Subcutaneous adipose tissue (tissue), 4 donors: ENCODE data around the gene PMM2. TPM values are rescaled to one million over a fixed set of nuclear protein-coding genes. Genes with fewer than 3 reads are reported as not detected.

Source experiments
- total RNA-seq, 4 donors: library from RNA; depleted of rRNA; stranded (reverse); fragments of >200 nt; gene quantifications; one replicate each; pipeline ENCODE4 v1.1.0, GENCODE V29; 2016
- TF ChIP-seq, protein P1 (sequence below): fragments of 450-650 bp; IDR thresholded peaks from one replicate; pipeline ENCODE4 v1.5.1; 2016; ENCODE audit warnings: low read depth, mild to moderate bottlenecking, control low read depth, antibody characterized with exemption, moderate library complexity

PMM2 gene
- total RNA-seq, 4 donors from 2014 or later, result 25.2 to 46.3 (median 42.4) TPM

DNA sequence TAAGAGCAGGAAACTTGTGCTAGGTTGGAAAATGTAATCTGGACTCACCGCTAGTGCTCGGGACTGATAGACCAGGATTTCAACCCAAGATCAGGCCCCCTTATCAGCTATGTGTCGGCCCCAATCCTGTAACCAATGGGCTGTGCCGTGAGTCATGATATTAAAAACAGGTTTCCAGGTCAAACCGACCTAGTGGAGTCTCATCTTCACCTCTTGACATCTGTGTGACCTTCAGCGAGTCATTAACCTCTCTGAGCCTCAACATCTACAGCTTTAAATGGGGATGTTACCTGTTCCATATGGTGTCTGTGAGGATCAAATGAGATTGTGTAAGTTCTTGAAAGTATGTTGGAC lies 512 bp downstream of the PMM2 start:
- TF ChIP-seq, protein P1, sequence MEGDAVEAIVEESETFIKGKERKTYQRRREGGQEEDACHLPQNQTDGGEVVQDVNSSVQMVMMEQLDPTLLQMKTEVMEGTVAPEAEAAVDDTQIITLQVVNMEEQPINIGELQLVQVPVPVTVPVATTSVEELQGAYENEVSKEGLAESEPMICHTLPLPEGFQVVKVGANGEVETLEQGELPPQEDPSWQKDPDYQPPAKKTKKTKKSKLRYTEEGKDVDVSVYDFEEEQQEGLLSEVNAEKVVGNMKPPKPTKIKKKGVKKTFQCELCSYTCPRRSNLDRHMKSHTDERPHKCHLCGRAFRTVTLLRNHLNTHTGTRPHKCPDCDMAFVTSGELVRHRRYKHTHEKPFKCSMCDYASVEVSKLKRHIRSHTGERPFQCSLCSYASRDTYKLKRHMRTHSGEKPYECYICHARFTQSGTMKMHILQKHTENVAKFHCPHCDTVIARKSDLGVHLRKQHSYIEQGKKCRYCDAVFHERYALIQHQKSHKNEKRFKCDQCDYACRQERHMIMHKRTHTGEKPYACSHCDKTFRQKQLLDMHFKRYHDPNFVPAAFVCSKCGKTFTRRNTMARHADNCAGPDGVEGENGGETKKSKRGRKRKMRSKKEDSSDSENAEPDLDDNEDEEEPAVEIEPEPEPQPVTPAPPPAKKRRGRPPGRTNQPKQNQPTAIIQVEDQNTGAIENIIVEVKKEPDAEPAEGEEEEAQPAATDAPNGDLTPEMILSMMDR, result no peak

DNA sequence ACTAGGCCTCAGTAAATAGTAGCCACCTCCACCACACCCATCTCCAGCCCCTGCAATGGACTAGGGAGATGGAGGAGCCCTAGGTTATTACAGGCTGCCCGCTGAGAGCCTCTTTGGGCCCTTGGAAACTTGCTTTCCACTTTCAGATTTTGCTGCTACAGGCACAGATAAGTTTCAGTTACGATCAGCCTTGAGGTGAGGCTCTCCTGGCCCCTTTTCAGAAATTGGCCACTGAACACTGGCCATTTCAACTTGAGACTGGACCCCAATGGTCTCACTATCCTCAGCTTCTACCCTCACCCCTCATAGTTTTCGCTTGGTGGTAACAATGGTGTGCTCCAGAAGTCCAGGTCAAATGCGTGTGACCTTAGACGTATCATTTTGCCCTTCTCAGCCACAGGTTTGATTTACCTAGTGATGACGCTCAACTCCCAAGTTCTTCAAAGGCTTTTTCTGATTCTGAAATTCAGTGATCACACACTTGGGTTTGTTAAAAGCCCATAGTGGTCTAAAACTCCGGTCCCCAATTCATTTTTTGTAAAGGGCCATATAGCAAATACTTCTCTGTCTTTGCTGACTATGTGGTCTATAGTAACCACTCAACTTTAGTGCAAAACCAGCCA lies 1.0 kb downstream of the PMM2 start:
- TF ChIP-seq, protein P1, result no peak

DNA sequence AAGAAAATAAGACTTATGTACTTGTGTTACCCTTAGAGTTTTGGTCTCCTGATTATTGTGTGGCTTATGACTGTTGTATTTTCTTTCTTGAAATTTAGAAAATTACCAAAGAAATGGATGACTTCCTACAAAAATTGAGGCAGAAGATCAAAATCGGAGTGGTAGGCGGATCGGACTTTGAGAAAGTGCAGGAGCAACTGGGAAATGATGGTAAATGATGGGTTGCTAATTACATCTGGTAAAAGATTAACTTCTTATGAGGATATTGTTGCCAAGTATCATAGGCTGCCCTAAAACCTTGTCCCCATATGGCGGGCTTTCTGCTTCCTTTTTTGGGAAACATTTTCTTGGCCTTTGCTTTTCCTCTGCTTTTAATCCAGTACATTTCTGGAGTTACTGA lies 4.1 kb downstream of the PMM2 start:
- TF ChIP-seq, protein P1, result no peak

DNA sequence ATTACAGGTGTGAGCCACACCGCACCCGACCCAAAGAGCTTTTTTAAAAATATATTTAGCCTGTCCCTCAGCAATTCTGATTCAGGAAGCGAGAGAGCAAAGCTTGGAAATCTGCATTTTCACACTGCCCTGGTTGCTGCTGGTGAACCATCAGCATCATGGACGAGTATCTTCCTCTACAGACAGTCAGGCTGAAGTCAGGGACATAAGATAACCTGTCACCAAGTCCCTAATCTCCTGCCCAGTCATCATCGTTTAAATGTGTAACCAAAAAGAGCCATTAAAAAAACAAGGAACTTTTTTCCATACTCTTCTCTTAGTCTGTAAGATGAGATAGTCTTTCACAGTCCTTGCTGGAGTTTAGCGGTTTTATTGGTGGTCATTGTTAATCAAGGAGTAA lies 6.7 kb downstream of the PMM2 start:
- TF ChIP-seq, protein P1, result no peak

DNA sequence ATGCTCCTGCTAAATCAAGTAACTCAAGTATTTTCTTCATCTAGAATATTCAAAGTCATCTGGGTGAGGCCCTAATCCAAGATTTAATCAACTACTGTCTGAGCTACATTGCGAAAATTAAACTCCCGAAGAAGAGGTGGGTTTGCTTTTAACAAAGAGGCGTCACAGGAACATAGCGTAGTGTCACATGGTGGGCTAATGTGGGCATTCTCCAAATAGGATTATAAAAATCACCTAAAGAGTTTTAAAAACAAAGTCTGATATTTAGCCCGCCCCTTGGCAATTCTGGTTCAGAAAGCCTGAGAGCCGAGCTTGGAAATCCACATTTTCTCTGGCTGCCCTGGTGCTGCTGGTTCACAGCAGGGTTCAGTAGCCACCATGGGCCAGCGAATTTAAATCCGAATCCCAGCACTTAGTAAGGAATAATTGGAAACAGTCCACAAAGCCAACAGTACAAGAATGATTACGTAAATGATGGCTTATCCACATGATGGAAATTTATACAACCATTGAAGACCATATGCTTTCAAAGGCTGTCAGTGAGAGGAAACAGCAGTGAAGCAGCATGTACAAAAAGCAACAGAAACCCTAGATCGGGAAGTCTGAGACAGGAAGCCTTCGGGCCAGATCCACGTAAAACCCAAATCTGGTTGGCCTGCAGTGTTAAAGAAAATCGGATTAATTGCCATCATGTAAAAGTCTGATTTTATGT lies 8.8 kb downstream of the PMM2 start:
- TF ChIP-seq, protein P1, result no peak

DNA sequence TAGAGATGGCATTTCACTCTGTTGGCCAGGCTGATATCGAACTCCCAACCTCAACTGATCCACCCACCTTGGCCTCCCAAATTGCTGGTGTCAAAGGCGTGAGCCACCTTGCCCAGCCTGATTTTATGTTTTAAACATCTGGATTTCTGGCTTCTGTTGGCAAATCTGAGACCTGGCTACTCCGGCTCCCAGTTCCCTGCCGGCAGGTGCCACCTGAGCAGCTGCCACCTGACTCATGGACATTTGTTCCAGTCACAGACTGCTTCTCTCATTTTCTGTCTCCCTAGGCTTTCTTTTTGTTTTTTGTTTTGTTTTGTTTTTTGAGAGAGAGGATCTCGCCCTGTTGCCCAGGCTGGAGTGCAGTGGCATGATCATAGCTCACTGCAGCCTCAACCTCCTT lies 9.6 kb downstream of the PMM2 start:
- TF ChIP-seq, protein P1, result no peak

DNA sequence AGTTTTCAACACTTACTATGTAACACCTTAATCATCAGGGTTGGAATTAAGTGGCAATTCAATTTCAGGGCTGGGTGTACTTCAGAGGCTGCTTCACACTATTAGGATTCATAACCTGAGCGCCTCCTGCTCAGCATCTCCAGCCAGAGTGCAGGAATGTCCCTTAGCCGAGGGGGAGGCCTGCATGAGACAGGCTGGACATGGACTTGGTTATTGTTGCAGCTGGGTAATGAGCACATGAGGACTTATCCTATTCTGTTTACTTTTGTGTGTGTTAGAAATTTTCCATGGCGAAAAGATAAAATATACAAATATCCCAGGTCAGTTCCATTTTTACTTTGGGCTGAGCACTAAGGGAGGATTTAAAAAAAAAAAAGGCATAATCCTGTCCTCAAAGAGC lies 10.4 kb downstream of the PMM2 start:
- TF ChIP-seq, protein P1, result no peak
